Measurements from ENCODE around the gene ROR1. TPM values are rescaled to one million over a fixed set of nuclear protein-coding genes. Genes with fewer than 3 reads are reported as not detected.

Gene ROR1
- total RNA-seq, 2 donors from 2014 or later, result 12.9 to 40.8 TPM

DNA sequence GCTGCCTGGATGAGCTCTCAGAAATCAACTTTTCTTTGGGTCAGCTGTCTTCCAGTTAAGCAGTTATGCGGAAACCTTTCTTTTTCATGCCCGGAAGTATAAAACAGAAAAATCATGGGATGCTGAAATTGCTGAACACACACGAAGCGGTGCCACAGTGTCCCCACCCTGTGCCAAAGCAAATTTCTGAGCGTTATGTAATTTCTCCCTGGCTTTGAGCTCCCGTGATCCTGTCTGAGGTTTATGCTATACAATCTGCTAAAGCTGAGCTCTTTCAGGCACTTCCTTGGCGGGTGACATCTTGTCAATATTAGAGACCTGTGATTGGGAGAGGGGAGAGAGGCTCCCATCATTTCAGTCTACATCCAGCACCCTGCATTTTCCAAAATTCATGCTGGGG, 201.7 kb downstream of the ROR1 start:
- no peak for TF ChIP-seq CTCF (IDR thresholded peaks at IDR 0.05)
- H3K4me1 ChIP-seq, result no peaks in the 10 kb centered on the region
- DNase-seq (ENCODE audit: low spot score), result no peak
- H3K27me3 ChIP-seq, result no peaks in the 10 kb centered on the region
- H3K9me3 ChIP-seq, result no peaks in the 10 kb centered on the region
- H3K36me3 ChIP-seq, result no peaks in the 10 kb centered on the region
- H3K4me3 ChIP-seq, result no peak overlapping the region
- H3K27ac ChIP-seq, result no peak overlapping the region

GRCh38 chr1:63976006-63976405, 202.2 kb downstream of the ROR1 start:
- no peak overlapping the region for H3K4me3 ChIP-seq
- no peaks in the 10 kb centered on the region for H3K36me3 ChIP-seq
- H3K27me3 ChIP-seq, result no peaks in the 10 kb centered on the region
- no peaks in the 10 kb centered on the region for H3K4me1 ChIP-seq
- DNase-seq (ENCODE audit: low spot score), result no peak
- H3K27ac ChIP-seq, result no peak overlapping the region
- no peaks in the 10 kb centered on the region for H3K9me3 ChIP-seq
- TF ChIP-seq CTCF (IDR thresholded peaks at IDR 0.05), result no peak

GRCh38 chr1:63977466-63977865, 203.6 kb downstream of the ROR1 start:
- Histone ChIP-seq H3K9me3 (no peaks in the 10 kb centered on the region), H3K27ac (no peak overlapping the region)
- DNase-seq (ENCODE audit: low spot score), result no peak

GRCh38 chr1:63980740-63981407, 207.1 kb downstream of the ROR1 start:
- no peak for TF ChIP-seq CTCF (IDR thresholded peaks at IDR 0.05)
- H3K4me1 ChIP-seq, result peaks cover 0 to 7% of the 10 kb centered on the region in 2 donors
- no peaks in the 10 kb centered on the region for H3K27me3 ChIP-seq
- DNase-seq (ENCODE audit: low spot score), result no peak
- no peak overlapping the region for H3K4me3 ChIP-seq
- no peaks in the 10 kb centered on the region for H3K36me3 ChIP-seq
- H3K27ac ChIP-seq, result no peak overlapping the region
- H3K9me3 ChIP-seq, result no peaks in the 10 kb centered on the region

More at GRCh38 chr1:63977466-63977865, 203.6 kb downstream of the ROR1 start:
- Histone ChIP-seq H3K27me3 (no peaks in the 10 kb centered on the region), H3K36me3 (no peaks in the 10 kb centered on the region), H3K4me1 (no peaks in the 10 kb centered on the region), H3K4me3 (no peak overlapping the region)
- no peak for TF ChIP-seq CTCF (IDR thresholded peaks at IDR 0.05)

DNA sequence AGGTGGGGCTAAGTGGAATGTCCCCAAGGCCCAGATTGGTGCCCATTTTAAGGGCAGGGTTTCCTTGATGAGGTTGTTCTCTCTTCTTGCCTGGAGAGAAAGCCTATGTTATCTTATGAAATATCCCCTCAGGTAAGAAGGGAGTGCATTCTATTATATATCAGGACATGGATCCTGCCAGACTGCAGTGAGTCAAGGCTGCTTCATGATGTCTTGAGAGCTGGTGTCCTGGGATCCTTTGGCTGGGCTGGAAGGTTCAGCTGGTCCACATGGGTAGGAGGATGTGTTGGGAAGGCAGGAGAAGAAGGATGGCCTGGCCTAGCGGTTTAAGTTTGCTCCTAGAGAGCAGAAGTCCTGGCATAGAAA, 207.6 kb downstream of the ROR1 start:
- Histone ChIP-seq H3K27me3 (no peaks in the 10 kb centered on the region), H3K4me1 (peaks cover 0 to 7% of the 10 kb centered on the region in 2 donors), H3K9me3 (no peaks in the 10 kb centered on the region), H3K27ac (no peak overlapping the region), H3K4me3 (no peak overlapping the region), H3K36me3 (no peaks in the 10 kb centered on the region)
- DNase-seq (ENCODE audit: low spot score), result no peak
- no peak for TF ChIP-seq CTCF (IDR thresholded peaks at IDR 0.05)

GRCh38 chr1:63982201-63982600, 208.4 kb downstream of the ROR1 start:
- no peaks in the 10 kb centered on the region for H3K27me3 ChIP-seq
- peaks cover 0 to 7% of the 10 kb centered on the region in 2 donors for H3K4me1 ChIP-seq
- TF ChIP-seq CTCF (IDR thresholded peaks at IDR 0.05), result no peak
- no peaks in the 10 kb centered on the region for H3K9me3 ChIP-seq
- H3K36me3 ChIP-seq, result no peaks in the 10 kb centered on the region
- no peak overlapping the region for H3K27ac ChIP-seq
- no peak for DNase-seq (ENCODE audit: low spot score)
- H3K4me3 ChIP-seq, result no peak overlapping the region

Measured in right atrium auricular region (tissue), 2 donors.